Nephron progenitor cell (in vitro differentiated cells): Measurements from ENCODE around the gene SERP2.

Experiments used
- DNase-seq: peaks from one replicate; pipeline ENCODE4 v3.0.0; 2021
- H3K27ac Mint-ChIP-seq: 2 replicates; pipeline ENCODE4 v1.8.0; 2021; ENCODE audit warnings: mild to moderate bottlenecking, moderate library complexity, mixed read lengths
- H3K27me3 Mint-ChIP-seq: 2 replicates; pipeline ENCODE4 v1.8.0; 2021; ENCODE audit warnings: mild to moderate bottlenecking, low read depth, mixed read lengths; ENCODE audit not compliant: poor library complexity
- H3K36me3 Mint-ChIP-seq: 2 replicates; pipeline ENCODE4 v1.8.0; 2021; ENCODE audit warnings: low read depth, mixed read lengths
- H3K4me1 Mint-ChIP-seq: 2 replicates; pipeline ENCODE4 v1.8.0; 2021; ENCODE audit warnings: mixed read lengths
- H3K4me3 Mint-ChIP-seq: 2 replicates; pipeline ENCODE4 v1.8.0; 2021; ENCODE audit warnings: mild to moderate bottlenecking, moderate library complexity, mixed read lengths
- H3K9me3 Mint-ChIP-seq: 2 replicates; pipeline ENCODE4 v1.8.0; 2021; ENCODE audit warnings: mild to moderate bottlenecking, moderate library complexity, mixed read lengths
- TF ChIP-seq, protein P1 (sequence below): fragments of 200-600 bp; sonication (generic); IDR thresholded peaks from 2 replicates; pipeline ENCODE4 v1.5.0; 2021; ENCODE audit warnings: antibody characterized with exemption

SERP2 gene

DNA sequence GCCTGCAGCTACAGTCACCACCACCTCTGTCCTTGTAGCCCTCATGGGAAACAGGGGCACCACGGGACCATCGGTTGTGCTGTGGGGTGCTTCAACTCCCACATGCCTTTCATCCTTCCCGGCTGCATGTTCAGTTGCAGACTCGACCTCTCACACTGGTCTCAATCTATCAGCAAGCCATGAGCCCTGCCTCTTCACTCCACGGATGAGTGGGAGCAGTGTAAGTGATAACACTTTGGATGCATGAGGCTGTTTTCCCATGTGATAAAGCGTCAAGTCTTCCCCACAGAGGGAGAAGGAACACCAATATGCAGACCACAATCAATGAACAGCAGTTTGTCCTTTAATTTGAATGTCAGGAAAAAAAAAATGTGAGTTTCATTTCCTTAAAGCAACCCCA is 12.2 kb downstream of the SERP2 start:
- Mint-ChIP-seq H3K27me3 (peaks cover 3% of the 10 kb centered on the region), H3K9me3 (no peaks in the 10 kb centered on the region), H3K4me3 (no peak overlapping the region), H3K36me3 (peaks cover 3% of the 10 kb centered on the region), H3K27ac (no peak overlapping the region), H3K4me1 (peaks cover 70% of the 10 kb centered on the region)
- TF ChIP-seq, protein P1, sequence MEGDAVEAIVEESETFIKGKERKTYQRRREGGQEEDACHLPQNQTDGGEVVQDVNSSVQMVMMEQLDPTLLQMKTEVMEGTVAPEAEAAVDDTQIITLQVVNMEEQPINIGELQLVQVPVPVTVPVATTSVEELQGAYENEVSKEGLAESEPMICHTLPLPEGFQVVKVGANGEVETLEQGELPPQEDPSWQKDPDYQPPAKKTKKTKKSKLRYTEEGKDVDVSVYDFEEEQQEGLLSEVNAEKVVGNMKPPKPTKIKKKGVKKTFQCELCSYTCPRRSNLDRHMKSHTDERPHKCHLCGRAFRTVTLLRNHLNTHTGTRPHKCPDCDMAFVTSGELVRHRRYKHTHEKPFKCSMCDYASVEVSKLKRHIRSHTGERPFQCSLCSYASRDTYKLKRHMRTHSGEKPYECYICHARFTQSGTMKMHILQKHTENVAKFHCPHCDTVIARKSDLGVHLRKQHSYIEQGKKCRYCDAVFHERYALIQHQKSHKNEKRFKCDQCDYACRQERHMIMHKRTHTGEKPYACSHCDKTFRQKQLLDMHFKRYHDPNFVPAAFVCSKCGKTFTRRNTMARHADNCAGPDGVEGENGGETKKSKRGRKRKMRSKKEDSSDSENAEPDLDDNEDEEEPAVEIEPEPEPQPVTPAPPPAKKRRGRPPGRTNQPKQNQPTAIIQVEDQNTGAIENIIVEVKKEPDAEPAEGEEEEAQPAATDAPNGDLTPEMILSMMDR: no peak
- DNase-seq: no peak

DNA sequence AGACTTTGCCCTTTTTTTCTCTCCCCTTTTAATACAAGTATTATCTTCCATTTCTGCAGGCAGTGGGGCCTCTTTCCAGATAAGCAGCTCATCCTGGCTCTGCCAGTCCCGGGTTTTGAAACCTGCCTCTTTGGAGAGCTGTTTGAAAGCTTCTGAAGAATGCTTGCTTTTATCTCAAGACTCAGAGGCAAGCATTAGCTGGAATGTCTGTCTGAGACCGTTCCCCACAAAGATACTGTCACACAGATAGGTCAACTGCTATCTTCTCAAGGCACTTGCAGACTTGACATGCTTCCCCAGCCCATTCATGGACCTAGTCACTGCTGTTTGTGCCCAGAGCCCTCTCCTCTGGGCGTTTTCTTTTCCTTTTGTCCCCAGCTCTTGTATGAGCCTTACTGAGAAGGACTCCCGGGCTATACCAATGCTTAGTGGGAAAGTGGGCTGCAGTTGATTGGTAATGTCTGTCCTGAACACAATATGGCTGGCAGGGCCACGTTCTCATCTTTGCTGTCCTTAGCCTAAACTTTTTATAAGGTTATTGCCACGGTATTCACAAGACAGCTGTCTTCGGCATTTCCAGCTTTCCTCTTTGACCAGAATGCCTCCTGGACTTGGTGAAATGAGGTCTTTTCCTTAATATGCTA is 13.4 kb downstream of the SERP2 start:
- TF ChIP-seq, protein P1: no peak
- Mint-ChIP-seq H3K9me3 (no peaks in the 10 kb centered on the region), H3K4me1 (peaks cover 74% of the 10 kb centered on the region), H3K27me3 (peaks cover 3% of the 10 kb centered on the region), H3K4me3 (no peak overlapping the region), H3K27ac (peak overlapping the region; percentile 85), H3K36me3 (peaks cover 6% of the 10 kb centered on the region)
- DNase-seq: no peak

DNA sequence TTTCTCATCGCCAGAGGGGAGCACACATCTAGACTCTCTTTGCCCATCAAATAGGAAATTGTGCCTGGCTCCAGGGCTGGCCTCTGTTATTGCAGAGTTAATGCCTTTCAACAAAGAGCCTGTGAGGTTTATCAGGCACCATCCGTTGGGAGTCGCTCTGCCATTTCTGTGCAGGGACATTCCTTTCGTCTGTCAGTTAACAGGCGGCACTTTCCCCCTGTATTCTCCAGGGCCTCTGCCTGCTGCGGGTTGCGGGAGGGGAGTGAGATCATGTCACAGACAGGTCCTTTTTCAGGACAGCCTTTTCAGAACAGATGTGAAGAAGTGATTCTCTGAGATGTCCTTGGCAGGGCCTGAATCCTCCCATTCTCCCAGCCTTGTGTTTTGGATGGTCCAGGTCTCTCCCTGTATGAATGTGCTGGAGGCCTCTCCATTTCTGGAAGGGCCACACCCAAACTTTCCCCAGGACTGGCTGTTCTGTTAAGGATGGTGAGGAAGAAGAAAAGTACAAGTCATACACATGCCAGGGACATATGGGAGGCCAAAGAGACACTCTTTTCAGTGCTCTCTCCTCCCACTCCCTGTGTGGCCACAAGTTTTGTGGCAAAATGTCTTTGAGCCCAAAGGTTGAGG is 14.9 kb downstream of the SERP2 start:
- peak; percentile 46 for DNase-seq
- peak overlapping the region; percentile 44 for H3K27ac Mint-ChIP-seq
- no peaks in the 10 kb centered on the region for H3K9me3 Mint-ChIP-seq
- H3K4me3 Mint-ChIP-seq: peak overlapping the region; percentile 47
- H3K27me3 Mint-ChIP-seq: peaks cover 3% of the 10 kb centered on the region
- peaks cover 6% of the 10 kb centered on the region for H3K36me3 Mint-ChIP-seq
- H3K4me1 Mint-ChIP-seq: peaks cover 83% of the 10 kb centered on the region
- TF ChIP-seq, protein P1: no peak

DNA sequence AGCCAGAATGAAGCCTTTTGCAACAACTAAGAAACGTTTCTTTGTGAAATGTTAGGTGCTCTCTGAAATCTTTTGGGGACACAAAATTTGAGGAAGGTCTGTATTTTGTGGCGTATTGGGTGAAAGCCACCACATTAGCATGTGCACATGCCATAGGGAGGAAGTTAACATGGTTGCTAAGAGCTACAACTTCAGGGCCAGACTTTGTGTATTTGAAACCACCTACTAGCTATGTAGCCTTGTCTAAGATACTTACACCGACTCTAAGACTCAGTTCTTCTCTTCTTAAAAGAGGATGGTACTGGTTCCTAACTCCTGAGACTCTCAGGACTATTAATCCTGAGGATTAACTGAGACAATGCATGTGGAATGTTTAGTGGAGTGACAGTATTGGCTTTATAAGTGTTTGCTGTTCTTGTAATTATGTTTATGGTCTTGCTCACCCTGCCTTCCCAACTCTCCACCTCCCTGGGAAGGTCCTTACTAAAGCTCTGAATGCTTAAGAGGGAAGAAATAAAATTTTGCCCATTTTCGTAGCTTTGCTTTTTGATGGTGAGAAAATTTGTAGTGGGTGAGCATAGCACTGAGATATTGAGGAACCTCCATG is 15.5 kb downstream of the SERP2 start:
- H3K36me3 Mint-ChIP-seq: peaks cover 6% of the 10 kb centered on the region
- TF ChIP-seq, protein P1: no peak
- H3K4me3 Mint-ChIP-seq: no peak overlapping the region
- no peak for DNase-seq
- H3K27ac Mint-ChIP-seq: peak overlapping the region; percentile 44
- H3K4me1 Mint-ChIP-seq: peaks cover 85% of the 10 kb centered on the region
- no peaks in the 10 kb centered on the region for H3K9me3 Mint-ChIP-seq
- peaks cover 3% of the 10 kb centered on the region for H3K27me3 Mint-ChIP-seq

DNA sequence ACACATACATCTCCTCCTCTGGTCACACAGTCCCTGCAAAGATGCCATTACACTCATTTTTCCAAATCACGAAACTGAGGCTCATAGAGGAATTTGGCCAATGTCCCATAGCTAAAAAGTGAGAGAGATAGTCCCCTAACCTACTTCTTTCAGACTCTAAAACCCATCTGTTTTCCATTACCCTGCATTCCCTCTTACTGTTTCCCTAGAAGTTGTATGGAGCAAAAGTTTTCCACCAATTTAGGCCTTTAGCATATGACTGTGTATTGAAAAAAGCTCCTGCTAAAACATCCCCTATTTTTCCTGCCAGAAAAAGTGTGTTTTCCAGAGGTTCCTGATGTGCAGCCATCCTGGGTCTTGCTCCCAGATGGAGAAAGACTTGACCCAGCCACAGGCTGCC is 16.3 kb downstream of the SERP2 start:
- no peak overlapping the region for H3K27ac Mint-ChIP-seq
- no peak overlapping the region for H3K4me3 Mint-ChIP-seq
- H3K4me1 Mint-ChIP-seq: peaks cover 85% of the 10 kb centered on the region
- no peak for DNase-seq
- H3K36me3 Mint-ChIP-seq: peaks cover 6% of the 10 kb centered on the region
- TF ChIP-seq, protein P1: no peak
- H3K9me3 Mint-ChIP-seq: no peaks in the 10 kb centered on the region
- peaks cover 3% of the 10 kb centered on the region for H3K27me3 Mint-ChIP-seq
